C4-2B (cell line): ENCODE data around the gene CEACAM18.

ENCODE experiments used
- CTCF ChIP-seq: fragments of 450-650 bp; conservative IDR thresholded peaks from 2 replicates; pipeline ENCODE4 v1.5.1; 2017; ENCODE audit warnings: mild to moderate bottlenecking
- ZFX ChIP-seq: fragments of 450-650 bp; IDR thresholded peaks from 2 replicates; pipeline ENCODE4 v1.6.1; 2017

- no peak for TF ChIP-seq CTCF
- TF ChIP-seq ZFX, result no peak
Measured at GRCh38 chr19:51508059-51508733, 29.9 kb downstream of the CEACAM18 start.
